ENCODE data around the gene MAB21L4.
A peak's percentile ranks its signal among the peaks of the same experiment; 100 is the strongest.
"Not testable (repeated sequence)": the region's sequence is repeated elsewhere in the genome, so short reads cannot be mapped to it uniquely, and the experiment has no call there.

Gene MAB21L4

GRCh38 chr2:240855670-240856069 is 40.3 kb downstream of the MAB21L4 start:
- DNase-seq (ENCODE audit: low spot score in 2 of 2) (no peak), ATAC-seq (no peak)
- no peak overlapping the region for H3K4me3 Mint-ChIP-seq
- H3K27ac Mint-ChIP-seq: no peak overlapping the region
- H3K9me3 Mint-ChIP-seq: peaks cover 4% of the 10 kb centered on the region
- no peaks in the 10 kb centered on the region for H3K36me3 Mint-ChIP-seq
- no peaks in the 10 kb centered on the region for H3K4me1 Mint-ChIP-seq

- no peak overlapping the region for H3K4me3 Mint-ChIP-seq
- DNase-seq (ENCODE audit: low spot score in 2 of 2) (no peak), ATAC-seq (no peak)
- peaks cover 4% of the 10 kb centered on the region for H3K9me3 Mint-ChIP-seq
- H3K36me3 Mint-ChIP-seq: no peaks in the 10 kb centered on the region
- H3K4me1 Mint-ChIP-seq: no peaks in the 10 kb centered on the region
- no peak overlapping the region for H3K27ac Mint-ChIP-seq
Measured at GRCh38 chr2:240852671-240853314, 43.2 kb downstream of the MAB21L4 start.

GRCh38 chr2:240851078-240851991 is 44.6 kb downstream of the MAB21L4 start:
- H3K4me1 Mint-ChIP-seq: no peaks in the 10 kb centered on the region
- H3K27ac Mint-ChIP-seq: no peak overlapping the region
- H3K36me3 Mint-ChIP-seq: no peaks in the 10 kb centered on the region

GRCh38 chr2:240850756-240851077 is 45.2 kb downstream of the MAB21L4 start:
- Mint-ChIP-seq H3K36me3 (no peaks in the 10 kb centered on the region), H3K4me3 (no peak overlapping the region), H3K9me3 (peaks cover 4% of the 10 kb centered on the region), H3K4me1 (no peaks in the 10 kb centered on the region), H3K27ac (no peak overlapping the region)
- ATAC-seq (no peak), DNase-seq (ENCODE audit: low spot score in 2 of 2) (no peak)

More at GRCh38 chr2:240851078-240851991, 44.6 kb downstream of the MAB21L4 start:
- Mint-ChIP-seq H3K4me3 (no peak overlapping the region), H3K9me3 (peaks cover 4% of the 10 kb centered on the region)
- ATAC-seq (peak; percentile 88), DNase-seq (ENCODE audit: low spot score in 2 of 2) (peak; percentile 81 to 86)

GRCh38 chr2:240850026-240850425 is 45.9 kb downstream of the MAB21L4 start:
- H3K4me1 Mint-ChIP-seq: no peaks in the 10 kb centered on the region
- no peaks in the 10 kb centered on the region for H3K36me3 Mint-ChIP-seq
- no peak overlapping the region for H3K4me3 Mint-ChIP-seq
- no peak overlapping the region for H3K27ac Mint-ChIP-seq
- DNase-seq (ENCODE audit: low spot score in 2 of 2) (no peak), ATAC-seq (peak; percentile 7)
- H3K9me3 Mint-ChIP-seq: peaks cover 4% of the 10 kb centered on the region

GRCh38 chr2:240848900-240849680 is 46.9 kb downstream of the MAB21L4 start:
- no peaks in the 10 kb centered on the region for H3K36me3 Mint-ChIP-seq
- H3K4me1 Mint-ChIP-seq: no peaks in the 10 kb centered on the region
- no peak for DNase-seq (ENCODE audit: low spot score in 2 of 2)
- H3K9me3 Mint-ChIP-seq: peaks cover under 1% of the 10 kb centered on the region
- no peak overlapping the region for H3K4me3 Mint-ChIP-seq
- no peak for ATAC-seq
- no peak overlapping the region for H3K27ac Mint-ChIP-seq

GRCh38 chr2:240847817-240848216 is 48.1 kb downstream of the MAB21L4 start:
- Mint-ChIP-seq H3K9me3 (no peaks in the 10 kb centered on the region), H3K4me3 (no peak overlapping the region), H3K27ac (no peak overlapping the region), H3K4me1 (no peaks in the 10 kb centered on the region), H3K36me3 (no peaks in the 10 kb centered on the region)
- ATAC-seq: no peak
- DNase-seq (ENCODE audit: low spot score in 2 of 2): no peak

- DNase-seq (ENCODE audit: low spot score in 2 of 2) (no peak), ATAC-seq (no peak)
- Mint-ChIP-seq H3K27ac (no peak overlapping the region), H3K4me3 (no peak overlapping the region), H3K9me3 (no peaks in the 10 kb centered on the region), H3K4me1 (no peaks in the 10 kb centered on the region), H3K36me3 (no peaks in the 10 kb centered on the region)
Measured at GRCh38 chr2:240846873-240847595, 48.9 kb downstream of the MAB21L4 start.

- H3K27ac Mint-ChIP-seq; H3K4me1 Mint-ChIP-seq; H3K9me3 Mint-ChIP-seq; DNase-seq (ENCODE audit: low spot score in 2 of 2); H3K4me3 Mint-ChIP-seq; ATAC-seq; H3K36me3 Mint-ChIP-seq: not testable (repeated sequence)
Measured at GRCh38 chr2:240846309-240846708, 49.6 kb downstream of the MAB21L4 start.

- Mint-ChIP-seq H3K27ac (no peak overlapping the region), H3K36me3 (no peaks in the 10 kb centered on the region), H3K9me3 (no peaks in the 10 kb centered on the region), H3K4me1 (no peaks in the 10 kb centered on the region), H3K4me3 (no peak overlapping the region)
- ATAC-seq (peak; percentile 46), DNase-seq (ENCODE audit: low spot score in 2 of 2) (no peak)
Measured at GRCh38 chr2:240840435-240841060, 55.4 kb downstream of the MAB21L4 start.

- no peaks in the 10 kb centered on the region for H3K36me3 Mint-ChIP-seq
- DNase-seq (ENCODE audit: low spot score in 2 of 2) (no peak), ATAC-seq (no peak)
- H3K4me1 Mint-ChIP-seq: no peaks in the 10 kb centered on the region
- H3K27ac Mint-ChIP-seq: no peak overlapping the region
- no peak overlapping the region for H3K4me3 Mint-ChIP-seq
- no peaks in the 10 kb centered on the region for H3K9me3 Mint-ChIP-seq
Measured at GRCh38 chr2:240839152-240840143, 56.5 kb downstream of the MAB21L4 start.

GRCh38 chr2:240837621-240838020 is 58.3 kb downstream of the MAB21L4 start:
- no peaks in the 10 kb centered on the region for H3K4me1 Mint-ChIP-seq
- H3K27ac Mint-ChIP-seq: no peak overlapping the region
- no peaks in the 10 kb centered on the region for H3K9me3 Mint-ChIP-seq
- ATAC-seq (no peak), DNase-seq (ENCODE audit: low spot score in 2 of 2) (no peak)
- no peaks in the 10 kb centered on the region for H3K36me3 Mint-ChIP-seq
- H3K4me3 Mint-ChIP-seq: no peak overlapping the region

GRCh38 chr2:240836781-240837467 is 59.0 kb downstream of the MAB21L4 start:
- no peak for DNase-seq (ENCODE audit: low spot score in 2 of 2)
- Mint-ChIP-seq H3K36me3 (no peaks in the 10 kb centered on the region), H3K4me1 (peaks cover 1% of the 10 kb centered on the region), H3K9me3 (no peaks in the 10 kb centered on the region), H3K4me3 (no peak overlapping the region), H3K27ac (no peak overlapping the region)
- no peak for ATAC-seq
